HG02642 (cell line): Measurements from ENCODE around the gene LRRC34.

Experiments
- ATAC-seq: cut with Tn5 transposase; IDR thresholded peaks from one replicate; pipeline ENCODE4 v1.9.1; 2021; ENCODE audit warnings: mild to moderate bottlenecking; ENCODE audit not compliant: unreplicated experiment, poor library complexity

Gene LRRC34, protein sequence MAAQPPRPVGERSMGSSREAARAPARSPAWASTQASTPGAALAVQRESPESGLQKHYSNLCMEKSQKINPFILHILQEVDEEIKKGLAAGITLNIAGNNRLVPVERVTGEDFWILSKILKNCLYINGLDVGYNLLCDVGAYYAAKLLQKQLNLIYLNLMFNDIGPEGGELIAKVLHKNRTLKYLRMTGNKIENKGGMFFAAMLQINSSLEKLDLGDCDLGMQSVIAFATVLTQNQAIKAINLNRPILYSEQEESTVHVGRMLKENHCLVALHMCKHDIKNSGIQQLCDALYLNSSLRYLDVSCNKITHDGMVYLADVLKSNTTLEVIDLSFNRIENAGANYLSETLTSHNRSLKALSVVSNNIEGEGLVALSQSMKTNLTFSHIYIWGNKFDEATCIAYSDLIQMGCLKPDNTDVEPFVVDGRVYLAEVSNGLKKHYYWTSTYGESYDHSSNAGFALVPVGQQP

DNA sequence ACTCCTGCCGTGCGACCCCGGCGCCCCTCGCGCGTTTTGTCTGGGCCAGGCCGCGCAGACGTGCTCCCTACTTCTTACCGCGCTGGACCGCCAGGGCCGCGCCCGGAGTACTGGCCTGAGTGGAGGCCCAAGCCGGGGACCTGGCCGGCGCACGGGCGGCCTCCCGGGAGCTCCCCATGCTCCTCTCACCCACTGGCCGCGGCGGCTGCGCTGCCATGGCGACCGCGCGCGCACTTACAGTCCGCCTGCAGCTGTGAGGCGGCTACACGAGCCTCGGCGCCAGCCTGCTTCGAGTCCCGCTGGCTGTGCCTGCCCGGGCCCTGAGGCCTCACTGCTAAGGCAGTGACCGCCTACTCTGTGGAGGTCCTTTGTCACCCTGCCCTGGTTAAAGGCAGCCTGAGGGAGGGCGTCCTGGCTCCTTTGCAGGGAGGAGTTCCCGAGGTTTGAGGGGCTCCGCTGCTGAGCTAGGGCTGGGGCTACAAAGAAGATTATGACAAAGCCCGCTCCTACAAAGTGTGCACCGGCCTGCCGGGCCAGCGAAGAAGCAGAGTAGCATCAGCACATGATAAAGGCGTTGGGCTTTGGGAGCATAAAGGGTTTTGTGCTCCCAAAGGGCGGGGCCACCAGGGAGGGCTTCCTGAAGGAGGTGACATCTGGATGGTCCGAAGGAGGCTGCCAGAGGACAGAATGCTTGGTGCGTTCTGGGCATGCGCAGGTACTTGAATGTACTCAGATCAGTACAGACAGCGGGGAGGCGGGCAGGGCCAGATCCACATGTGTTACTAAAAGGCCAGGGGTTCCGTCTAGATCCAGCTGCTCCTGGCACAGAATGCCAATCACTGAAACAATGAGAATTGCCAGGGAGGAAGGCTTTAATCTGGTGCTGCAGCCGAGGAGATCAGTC is at the start of gene LRRC34, which contains the start of gene LRRIQ4:
TSS of gene LRRC34 (minus strand) at position 573 of the 904 bp plus-strand sequence. CDS start at position 217, 356 bp downstream.
TSS of gene LRRIQ4 (plus strand) at position 539 of the 904 bp plus-strand sequence. CDS start 9,052 bp downstream, outside the sequence.
- ATAC-seq = peak; percentile 71

DNA sequence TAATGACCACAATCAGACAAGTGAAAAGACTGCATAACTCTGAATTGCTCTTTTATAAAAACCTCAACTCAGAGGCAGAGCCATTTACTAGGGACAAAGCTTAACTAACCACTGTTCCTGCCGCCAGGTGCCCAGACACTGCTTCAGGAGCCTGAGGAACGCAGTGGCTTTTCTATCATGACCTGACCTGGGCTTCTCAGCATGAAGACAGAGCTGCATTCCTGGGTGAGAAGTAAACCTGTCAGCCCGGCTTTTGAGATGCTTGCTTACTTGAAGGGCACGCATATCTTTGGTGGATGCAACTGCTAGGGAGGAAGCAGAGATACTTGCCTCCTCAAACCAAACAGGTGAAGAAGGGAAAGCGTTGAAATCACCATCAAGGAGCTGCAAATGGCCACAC is 49.2 kb upstream of the LRRC34 start:
- no peak for ATAC-seq

DNA sequence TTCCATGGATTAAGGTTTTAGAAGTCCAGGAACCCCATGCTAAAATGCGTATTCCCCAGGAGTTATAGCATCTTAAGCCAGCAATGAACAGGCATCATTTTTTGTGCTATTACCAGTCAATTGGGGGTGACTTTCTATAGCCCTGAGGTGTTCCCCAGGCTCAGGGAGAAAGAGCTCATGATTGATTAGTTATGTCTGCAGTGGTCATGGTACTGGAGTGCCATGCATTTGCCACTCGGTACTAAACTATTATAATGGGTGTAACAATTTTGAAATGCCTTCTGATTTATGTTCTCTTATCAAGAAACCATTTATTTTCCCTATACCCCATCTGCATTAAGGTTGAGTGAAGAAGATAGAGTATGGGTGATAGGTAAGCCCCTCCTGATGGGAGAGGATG is 45.1 kb upstream of the LRRC34 start:
- no peak for ATAC-seq

DNA sequence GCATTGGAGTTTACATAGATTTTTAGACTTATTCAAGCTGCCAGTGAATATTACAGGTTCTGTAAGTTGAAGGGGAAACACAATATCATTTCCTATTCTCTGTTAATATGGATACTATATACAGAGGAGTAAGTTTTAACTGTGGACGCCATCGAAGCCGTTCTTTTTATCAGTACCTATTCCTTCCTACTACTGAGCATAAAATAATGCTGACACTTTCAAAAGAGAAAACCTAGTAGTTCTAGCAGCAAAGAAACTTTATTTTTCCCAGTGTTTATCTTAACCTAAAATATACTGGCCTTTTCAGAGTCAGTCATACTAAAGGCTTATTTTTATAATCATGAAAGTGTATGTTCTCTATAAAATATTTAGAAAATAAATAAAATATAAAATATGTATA is 42.8 kb upstream of the LRRC34 start:
- ATAC-seq = no peak

DNA sequence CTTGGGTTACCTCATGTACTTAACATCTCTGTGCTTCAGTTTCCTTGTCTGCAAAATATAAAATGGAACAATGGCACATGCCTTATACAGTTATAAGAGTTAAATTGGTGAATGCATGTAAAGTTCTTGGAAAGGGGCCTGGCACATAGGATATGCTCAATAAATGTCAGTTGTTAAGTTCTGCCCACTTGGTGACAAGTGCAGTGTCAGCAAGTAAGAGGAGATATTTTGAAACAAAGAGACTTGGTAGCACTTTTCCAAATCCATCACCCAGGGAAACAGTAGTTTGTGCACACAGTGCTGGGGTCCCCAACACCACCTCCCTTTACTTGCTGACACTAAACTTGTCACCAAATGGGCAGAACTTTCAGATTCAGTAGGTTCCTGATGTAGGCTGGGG is 37.9 kb upstream of the LRRC34 start:
- no peak for ATAC-seq

DNA sequence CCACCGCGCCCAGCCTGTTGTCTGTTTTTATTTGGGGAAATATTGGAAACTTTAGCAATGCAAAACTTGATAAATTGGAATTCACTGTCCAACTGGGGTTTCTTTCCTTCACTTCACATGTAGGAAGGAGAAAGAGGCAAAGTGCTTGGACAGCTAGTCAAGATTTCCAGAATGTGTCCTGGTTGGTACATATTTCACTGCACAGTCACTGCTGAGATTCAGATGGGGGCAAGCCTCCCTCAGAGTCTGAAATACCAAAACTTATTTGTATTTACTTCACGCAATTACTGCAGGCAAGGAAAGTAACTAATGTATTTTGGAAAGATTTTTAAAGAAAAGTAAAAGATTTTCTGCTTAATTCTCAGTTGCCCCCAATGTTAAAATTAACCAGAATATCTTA is 36.0 kb upstream of the LRRC34 start:
- no peak for ATAC-seq

DNA sequence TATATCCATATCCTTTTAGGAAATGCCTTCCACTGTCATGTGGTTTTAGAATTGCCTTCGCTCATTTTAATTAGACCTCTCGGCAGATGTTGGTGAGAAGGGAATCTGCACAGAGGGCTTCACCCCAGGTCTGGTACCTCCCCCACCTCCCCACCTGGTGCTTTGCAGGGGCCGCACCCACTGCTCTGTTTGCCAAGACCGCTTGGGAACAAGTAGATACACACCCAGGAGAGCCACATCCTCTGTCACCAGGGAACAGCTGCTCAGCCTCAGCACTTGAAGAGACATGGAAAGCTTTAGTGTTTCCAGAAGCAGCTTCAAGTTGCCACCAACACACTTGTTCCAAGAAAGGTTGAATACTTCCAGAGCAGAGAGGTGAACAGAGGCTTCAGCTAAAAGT is 35.2 kb upstream of the LRRC34 start:
- ATAC-seq = no peak

DNA sequence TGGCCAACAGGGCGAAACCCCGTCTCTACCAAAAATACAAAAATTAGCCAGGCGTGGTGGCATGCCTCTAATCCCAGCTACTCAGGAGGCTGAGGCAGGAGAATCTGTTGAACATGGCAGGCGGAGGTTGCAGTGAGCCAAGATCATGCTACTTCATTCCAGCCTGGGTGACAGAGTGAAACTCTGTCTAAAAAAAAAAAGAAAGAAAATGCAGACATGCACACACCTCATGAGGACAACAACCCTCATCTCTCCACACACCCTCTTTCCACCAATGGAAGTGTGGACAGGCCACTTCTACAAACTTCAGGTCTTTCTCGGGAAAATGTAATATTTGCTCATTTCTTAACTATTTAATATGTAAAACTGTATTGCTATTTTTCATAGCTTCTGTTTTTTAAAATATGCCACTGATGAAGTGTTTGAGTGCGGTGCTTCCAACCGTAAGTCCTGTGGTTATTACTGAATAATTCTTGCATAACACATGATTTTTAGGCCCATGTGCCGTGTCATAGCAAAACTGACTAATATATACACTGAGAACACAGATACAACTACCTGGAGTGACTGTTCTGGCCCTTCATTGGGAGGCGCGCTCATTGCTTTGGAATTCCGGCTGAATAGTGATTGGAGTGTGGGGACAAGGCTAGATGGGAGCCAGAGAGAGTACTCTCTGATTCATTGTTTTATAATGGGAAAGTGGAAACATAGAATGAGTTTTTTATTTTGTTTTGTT is 33.9 kb upstream of the LRRC34 start:
- peak; percentile 95 for ATAC-seq

DNA sequence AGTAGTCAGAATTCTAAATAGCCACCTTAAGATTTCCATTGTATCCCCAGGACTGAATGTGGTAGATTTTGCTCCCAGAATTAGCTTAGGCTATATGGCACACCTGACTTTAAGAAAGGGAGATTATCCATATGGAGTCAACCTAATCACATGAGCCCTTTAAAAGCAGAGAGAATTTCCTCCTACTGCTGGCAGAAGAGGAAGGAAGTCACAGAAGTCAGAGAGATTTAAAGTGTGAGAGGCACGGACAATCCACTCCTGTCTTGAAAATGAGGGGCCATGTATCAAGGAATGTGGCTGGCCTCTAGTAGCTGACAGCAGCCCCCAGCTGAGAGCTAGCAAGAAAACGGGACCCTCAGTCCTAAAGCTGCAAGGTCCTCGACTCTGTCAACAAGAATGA is 30.3 kb upstream of the LRRC34 start:
- no peak for ATAC-seq

DNA sequence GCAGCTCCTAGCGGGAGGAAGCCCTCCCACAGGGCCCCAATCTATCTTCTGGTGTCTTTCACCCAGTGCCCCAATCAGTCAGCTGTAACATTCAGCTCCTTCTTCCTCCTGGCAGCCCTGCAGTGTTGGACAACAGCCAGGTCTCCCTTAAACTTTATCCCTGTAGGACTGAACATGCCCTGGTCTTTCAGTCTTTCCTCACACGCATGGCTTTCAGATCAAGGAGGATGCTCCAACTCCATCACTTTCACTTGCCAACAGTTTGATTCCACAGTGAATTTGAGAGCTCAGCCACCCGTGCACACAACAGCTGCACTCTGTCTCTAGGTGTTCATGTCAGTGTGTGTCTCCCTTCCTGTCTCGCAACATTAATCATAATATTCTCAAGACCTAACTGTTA is 28.5 kb upstream of the LRRC34 start:
- ATAC-seq = peak; percentile 78

DNA sequence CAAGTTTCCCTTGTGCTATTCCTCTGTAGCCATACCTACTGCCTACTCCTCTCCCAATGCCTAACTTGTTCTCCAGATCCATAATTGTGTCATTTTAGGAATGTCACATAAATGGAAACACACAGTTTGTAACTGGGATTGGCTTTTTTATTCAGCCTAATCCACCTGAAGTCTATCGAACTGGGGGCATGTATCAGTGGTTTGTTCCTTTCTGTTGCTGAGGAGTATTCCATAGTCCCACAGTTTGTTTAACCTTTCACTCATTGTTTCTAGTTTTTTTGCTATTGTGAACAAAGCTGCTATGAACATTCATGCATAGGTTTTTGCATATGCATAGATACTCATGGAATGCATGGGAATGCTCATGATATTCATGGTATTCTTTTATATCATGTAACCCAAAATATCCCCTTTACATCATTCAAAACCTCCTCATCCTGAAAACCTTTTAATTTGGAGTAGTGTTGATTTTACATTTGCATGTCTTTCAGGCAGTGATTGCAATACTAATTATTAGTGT is 25.9 kb upstream of the LRRC34 start:
- no peak for ATAC-seq

DNA sequence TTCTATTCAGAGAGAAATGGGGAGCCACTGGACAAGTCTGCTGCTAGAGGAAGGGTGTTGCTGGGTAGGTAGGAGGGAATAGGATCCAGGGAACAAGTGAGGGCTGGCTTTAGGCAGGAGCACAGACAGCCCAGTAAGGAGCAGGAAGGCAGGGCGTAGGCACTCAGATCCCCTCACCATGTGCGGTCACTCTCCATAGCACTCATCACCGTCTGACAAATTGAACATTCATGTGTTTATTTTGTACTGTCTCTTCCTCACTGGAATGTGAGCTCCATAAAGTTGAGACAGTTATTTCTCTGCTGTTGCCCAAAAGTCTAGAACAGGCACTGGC is 24.2 kb upstream of the LRRC34 start:
- ATAC-seq = no peak

DNA sequence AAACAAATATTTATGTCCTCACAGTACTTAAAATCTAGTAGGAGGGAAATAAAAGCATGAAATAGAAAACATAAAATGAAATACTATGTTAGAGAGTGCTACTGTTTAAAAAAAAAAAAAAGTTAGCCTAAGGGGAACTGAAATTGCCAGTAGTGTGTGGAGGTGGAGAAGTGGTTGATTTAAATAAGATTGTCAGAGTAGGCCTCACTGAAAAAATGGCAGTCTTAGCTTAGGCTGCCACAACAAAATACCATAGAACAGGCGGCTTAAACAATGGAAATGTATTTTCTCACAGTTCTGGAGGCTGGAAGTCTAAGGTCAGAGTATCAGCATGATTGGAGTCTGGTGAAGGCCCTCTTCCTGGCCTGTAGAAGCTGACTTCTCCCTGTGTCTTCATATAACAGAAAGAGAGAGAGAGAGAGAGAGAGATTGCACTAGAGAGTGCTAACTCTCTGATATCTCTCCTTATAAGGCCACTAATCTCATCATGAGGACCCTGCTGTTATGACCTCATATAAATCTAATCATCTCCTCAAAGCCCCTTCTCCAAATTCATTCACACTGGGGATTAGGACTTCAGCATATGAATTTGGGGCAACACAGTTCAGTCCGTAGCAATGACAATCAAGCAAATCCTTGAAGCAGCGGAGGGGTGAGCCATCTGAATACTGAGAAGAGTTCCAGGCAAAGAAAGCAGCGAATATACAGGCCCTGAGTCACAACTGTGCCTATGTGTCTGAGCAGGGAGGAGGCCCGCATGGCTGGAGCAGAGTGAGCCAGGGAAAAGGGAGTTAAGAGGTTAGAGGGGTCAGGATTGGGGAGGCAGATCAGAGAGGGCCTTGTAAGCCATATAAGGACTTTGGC is 23.6 kb upstream of the LRRC34 start:
- ATAC-seq = peak; percentile 83

DNA sequence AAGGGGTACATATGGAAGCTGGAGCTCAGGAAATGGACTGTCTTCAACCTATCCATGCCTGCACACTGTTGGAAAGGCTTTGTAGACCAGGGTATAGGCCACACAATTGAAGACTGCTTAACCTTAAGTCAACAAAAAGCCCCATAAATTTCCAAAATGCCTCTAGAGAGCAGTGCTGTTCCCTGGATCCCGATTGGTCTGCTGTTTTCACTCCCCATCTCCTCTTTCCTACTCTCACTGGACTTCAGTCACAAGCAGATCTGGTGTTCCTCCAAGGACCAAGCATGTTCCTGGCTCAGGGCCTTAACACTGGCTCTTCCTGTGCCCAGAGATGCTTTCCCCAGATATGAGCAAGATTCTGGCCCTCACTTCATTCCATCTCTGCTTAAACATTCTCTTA is 22.8 kb upstream of the LRRC34 start:
- ATAC-seq = no peak

DNA sequence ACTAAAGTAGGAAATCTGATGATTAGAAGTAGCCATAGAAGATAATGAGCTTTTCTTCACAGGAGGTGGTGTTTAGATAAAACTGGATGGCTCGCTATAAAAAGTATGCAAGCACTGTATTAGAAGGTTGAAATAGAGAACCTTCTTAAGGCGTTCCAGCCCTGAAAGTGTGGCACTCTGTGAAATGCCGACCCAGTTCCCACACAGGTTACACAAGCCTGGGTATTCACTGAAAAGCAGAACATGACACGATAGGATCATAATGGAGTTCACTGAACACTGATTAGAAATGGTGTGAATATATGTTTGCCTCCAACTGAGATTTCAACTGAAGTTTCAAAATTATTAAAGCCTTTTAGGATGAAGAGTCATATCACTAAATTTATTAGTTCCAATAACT is 15.0 kb upstream of the LRRC34 start:
- no peak for ATAC-seq

DNA sequence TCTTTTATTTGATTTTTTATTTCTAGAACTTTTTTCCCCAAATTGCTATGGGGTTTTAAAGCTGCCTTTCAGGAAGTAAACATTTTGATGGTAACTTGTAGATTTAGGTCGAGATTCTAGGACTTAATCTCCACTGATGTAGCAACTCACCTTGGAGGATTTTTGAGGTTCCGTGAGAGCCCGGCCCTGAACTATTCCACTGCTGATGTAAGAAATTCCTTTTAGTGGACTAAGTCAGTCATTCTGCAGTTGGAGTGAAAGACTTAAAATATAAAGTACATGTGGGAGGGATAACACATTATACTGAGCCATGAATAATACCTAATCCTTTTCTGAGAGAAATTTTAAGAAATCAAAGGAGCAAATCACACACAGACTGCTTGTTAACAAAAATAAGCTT is 12.6 kb upstream of the LRRC34 start:
- no peak for ATAC-seq

DNA sequence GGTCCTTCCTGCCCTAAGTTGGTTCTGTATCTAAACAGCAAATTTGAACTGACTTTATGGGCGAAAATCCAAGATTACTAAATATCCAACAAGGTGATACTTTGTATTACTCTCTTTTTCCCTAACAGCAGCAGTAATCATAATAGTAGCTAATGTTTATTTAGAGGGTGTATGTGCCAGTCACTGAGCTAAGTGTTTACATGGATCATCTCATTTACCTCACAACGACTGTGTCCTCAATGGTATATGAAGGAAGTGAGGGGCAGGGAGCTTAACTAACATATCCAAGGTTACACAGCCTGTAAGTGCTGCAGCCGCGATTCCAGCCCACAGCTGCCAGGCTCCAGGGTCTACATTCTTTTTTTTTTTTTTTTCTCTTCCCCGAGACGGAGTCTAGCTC is 10.3 kb upstream of the LRRC34 start:
- ATAC-seq = no peak

DNA sequence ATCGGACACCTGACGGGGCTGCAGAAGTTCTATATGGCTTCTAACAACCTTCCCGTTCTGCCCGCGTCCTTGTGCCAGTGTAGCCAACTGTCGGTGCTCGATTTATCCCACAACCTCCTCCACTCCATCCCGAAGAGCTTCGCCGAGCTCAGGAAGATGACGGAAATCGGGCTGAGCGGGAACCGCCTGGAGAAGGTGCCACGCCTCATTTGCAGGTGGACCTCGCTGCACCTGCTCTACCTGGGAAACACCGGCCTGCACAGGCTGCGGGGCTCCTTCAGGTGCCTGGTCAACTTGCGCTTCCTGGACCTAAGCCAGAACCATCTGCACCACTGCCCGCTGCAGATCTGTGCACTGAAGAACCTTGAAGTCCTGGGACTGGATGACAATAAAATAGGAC is 9.8 kb upstream of the LRRC34 start:
- no peak for ATAC-seq

DNA sequence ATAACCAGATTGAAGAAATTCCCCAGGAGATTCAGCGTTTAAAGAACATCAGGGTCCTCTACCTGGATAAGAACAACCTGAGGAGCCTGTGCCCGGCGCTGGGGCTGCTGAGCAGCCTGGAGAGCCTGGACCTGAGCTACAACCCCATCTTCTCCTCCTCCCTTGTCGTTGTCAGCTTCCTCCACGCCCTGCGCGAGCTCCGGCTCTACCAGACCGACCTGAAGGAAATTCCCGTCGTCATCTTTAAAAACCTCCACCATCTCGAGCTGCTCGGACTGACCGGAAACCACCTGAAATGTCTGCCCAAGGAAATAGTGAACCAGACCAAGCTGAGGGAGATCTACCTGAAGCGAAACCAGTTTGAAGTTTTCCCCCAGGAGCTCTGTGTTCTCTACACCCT is 9.4 kb upstream of the LRRC34 start:
- no peak for ATAC-seq

DNA sequence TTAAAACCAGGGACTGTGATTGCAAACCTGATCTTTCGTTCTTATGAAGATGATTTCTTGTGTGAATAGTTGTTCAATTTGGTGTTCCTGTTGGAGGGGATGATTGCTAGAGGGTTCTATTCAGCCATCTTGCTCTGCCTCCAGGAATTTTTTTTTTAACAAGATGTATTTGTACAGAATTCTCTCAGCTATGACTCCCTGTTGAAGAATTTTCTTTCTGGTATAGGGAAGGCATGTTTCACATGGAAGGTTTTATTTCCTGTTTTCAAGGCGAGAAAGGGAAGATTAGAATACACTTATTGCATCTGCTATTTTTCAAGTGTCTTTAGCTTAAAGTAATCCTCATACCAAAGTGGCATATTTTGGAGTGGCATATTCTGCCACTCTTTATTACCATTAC is 5.6 kb upstream of the LRRC34 start:
- no peak for ATAC-seq
